Hepatocyte (in vitro differentiated cells): ENCODE results near the gene CFAP47. TPM values are rescaled to one million over a fixed set of nuclear protein-coding genes. Genes with fewer than 3 reads are reported as not detected.

Experiments
- DNase-seq: peaks from one replicate; pipeline ENCODE4 v3.0.0-alpha.2; 2016; ENCODE audit warnings: low spot score
- H2AFZ ChIP-seq: fragments of 200-600 bp; sonication (generic); 2 replicates; pipeline ENCODE4 v1.6.0; 2016; ENCODE audit warnings: antibody characterized with exemption, mild to moderate bottlenecking
- H3K27ac ChIP-seq: fragments of 200-600 bp; sonication (generic); 2 replicates; pipeline ENCODE4 v1.5.1; 2016; ENCODE audit warnings: mild to moderate bottlenecking
- H3K27me3 ChIP-seq: fragments of 200-600 bp; sonication (generic); 2 replicates; pipeline ENCODE4 v1.6.1; 2016
- H3K36me3 ChIP-seq: fragments of 200-600 bp; sonication (generic); replicated peaks from 2 replicates; pipeline ENCODE4 v1.5.1; 2016; ENCODE audit warnings: low read depth; ENCODE audit not compliant: insufficient read depth
- H3K4me1 ChIP-seq: fragments of 200-600 bp; sonication (generic); 2 replicates; pipeline ENCODE4 v1.5.1; 2016; ENCODE audit warnings: mild to moderate bottlenecking, moderate library complexity; ENCODE audit not compliant: insufficient read depth
- H3K4me2 ChIP-seq: fragments of 200-600 bp; sonication (generic); 2 replicates; pipeline ENCODE4 v1.6.0; 2016
- H3K4me3 ChIP-seq: fragments of 200-600 bp; sonication (generic); 2 replicates; pipeline ENCODE4 v1.5.1; 2016; ENCODE audit warnings: mild to moderate bottlenecking
- H3K79me2 ChIP-seq: fragments of 200-600 bp; sonication (generic); 2 replicates; pipeline ENCODE4 v1.6.0; 2017; ENCODE audit warnings: mild to moderate bottlenecking
- H3K9me2 ChIP-seq: fragments of 200-600 bp; sonication (generic); replicated peaks from 2 replicates; pipeline ENCODE4 v1.6.0; 2017; ENCODE audit warnings: mild to moderate bottlenecking; ENCODE audit not compliant: insufficient read depth
- H3K9me3 ChIP-seq: fragments of 200-600 bp; sonication (generic); 2 replicates; pipeline ENCODE4 v1.5.1; 2016; ENCODE audit warnings: low read depth, mild to moderate bottlenecking
- H4K20me1 ChIP-seq: fragments of 200-600 bp; sonication (generic); 2 replicates; pipeline ENCODE4 v1.6.0; 2016; ENCODE audit warnings: mild to moderate bottlenecking; ENCODE audit not compliant: insufficient read depth, poor library complexity, severe bottlenecking
- CTCF ChIP-seq: fragments of 200-600 bp; sonication (generic); IDR thresholded peaks from 2 replicates; pipeline ENCODE4 v1.5.1; 2016; ENCODE audit warnings: antibody characterized with exemption, mild to moderate bottlenecking; ENCODE audit not compliant: poor library complexity
- EZH2 ChIP-seq: fragments of 200-600 bp; sonication (generic); IDR thresholded peaks from 2 replicates; pipeline ENCODE4 v1.6.1; 2016; ENCODE audit warnings: antibody characterized with exemption, mild to moderate bottlenecking, borderline replicate concordance
- EZH2phosphoT487 ChIP-seq: fragments of 200-600 bp; sonication (generic); IDR thresholded peaks from one replicate; pipeline ENCODE4 v1.6.1; 2018; ENCODE audit warnings: antibody characterized with exemption, mild to moderate bottlenecking, low read depth, moderate library complexity; ENCODE audit not compliant: unreplicated experiment, severe bottlenecking
- WGBS: methylation state at CpG from one replicate; pipeline ENCODE4 v1.1.6; 2016; ENCODE audit warnings: low lambda C conversion rate; ENCODE audit errors: missing lambda C conversion rate; 5-methylcytosine and 5-hydroxymethylcytosine counted together
- polyA plus RNA-seq: library from polyadenylated mRNA; unstranded; fragments of >200 nt; fragmentation: Nextera tagmentation; extraction: Ambion mirVana; gene quantifications from 2 replicates; pipeline ENCODE4 v1.2.1, GENCODE V29; 2016
- small RNA-seq: library from RNA; depleted of rRNA; stranded (forward); fragments of <200 nt; gene quantifications from one replicate; pipeline ENCODE3, GENCODE V24; 2014
- total RNA-seq: library from RNA; depleted of rRNA; stranded (reverse); fragments of >200 nt; gene quantifications from 2 replicates; pipeline ENCODE4 v1.2.3, GENCODE V29; 2014

The CFAP47 gene
- total and polyA plus RNA-seq, 2 experiments from 2014 or later, result 0.13 TPM; not detected in 1

GRCh38 chrX:36422368-36422767 lies 502.8 kb downstream of the CFAP47 start:
- Histone ChIP-seq H3K79me2 (no peaks in the 10 kb centered on the region), H3K4me2 (no peak overlapping the region), H3K4me3 (no peak overlapping the region), H2AFZ (no peak overlapping the region), H3K27me3 (no peaks in the 10 kb centered on the region), H3K9me2 (no peaks in the 10 kb centered on the region), H3K4me1 (no peaks in the 10 kb centered on the region), H3K9me3 (no peaks in the 10 kb centered on the region), H4K20me1 (no peaks in the 10 kb centered on the region), H3K36me3 (no peaks in the 10 kb centered on the region), H3K27ac (no peak overlapping the region)
- TF ChIP-seq CTCF (no peak), EZH2 (no peak), EZH2phosphoT487 (no peak)
- no peak for DNase-seq
- 90% methylated on average over 1 of the region's 1 CpG for WGBS

GRCh38 chrX:36431819-36432218 lies 512.3 kb downstream of the CFAP47 start:
- Histone ChIP-seq H3K79me2 (no peaks in the 10 kb centered on the region), H3K4me3 (no peak overlapping the region), H4K20me1 (no peaks in the 10 kb centered on the region), H3K9me2 (no peaks in the 10 kb centered on the region), H3K27ac (no peak overlapping the region), H2AFZ (no peak overlapping the region), H3K27me3 (no peaks in the 10 kb centered on the region), H3K4me1 (no peaks in the 10 kb centered on the region), H3K36me3 (no peaks in the 10 kb centered on the region), H3K9me3 (no peaks in the 10 kb centered on the region), H3K4me2 (no peak overlapping the region)
- peak; percentile 14 for DNase-seq
- 65% methylated on average over 3 of the region's 3 CpGs for WGBS
- TF ChIP-seq EZH2 (no peak), EZH2phosphoT487 (no peak), CTCF (no peak)

GRCh38 chrX:36434522-36434921 lies 515.0 kb downstream of the CFAP47 start:
- Histone ChIP-seq H3K27me3 (no peaks in the 10 kb centered on the region), H3K4me1 (no peaks in the 10 kb centered on the region), H3K9me3 (no peaks in the 10 kb centered on the region), H3K9me2 (no peaks in the 10 kb centered on the region), H3K79me2 (no peaks in the 10 kb centered on the region), H3K4me2 (no peak overlapping the region), H2AFZ (no peak overlapping the region), H3K4me3 (no peak overlapping the region), H4K20me1 (no peaks in the 10 kb centered on the region), H3K27ac (no peak overlapping the region), H3K36me3 (no peaks in the 10 kb centered on the region)
- TF ChIP-seq EZH2 (no peak), CTCF (no peak), EZH2phosphoT487 (no peak)
- WGBS, result 88% methylated on average over 1 of the region's 1 CpG
- DNase-seq, result no peak

Small RNA genes within 50 kb of the gene (small RNA-seq; reads per million reads assigned to genes)
- gene RNU6-641P, result not detected

Other genes with a start within 250 kb of the CFAP47 start
- not detected in 2 replicates for gene MAGEB16, start 121.4 kb upstream of the CFAP47 start, total RNA-seq
- gene MAGEB16, start 121.4 kb upstream of the CFAP47 start, polyA plus RNA-seq, result not detected in 2 replicates